Uterus (tissue), 2 donors: ENCODE results near the gene DNAJC15.

Experiments
- POLR2A ChIP-seq, 2 donors: fragments of 450-650 bp; IDR thresholded peaks; one replicate each; pipeline ENCODE4 v1.6.1; 2016; ENCODE audit warnings: antibody characterized with exemption in 2 of 2, mild to moderate bottlenecking in 1 of 2, moderate library complexity in 1 of 2
- TF ChIP-seq, protein P1 (sequence below), 4 experiments: fragments of 200-600 bp in 2 of 4; fragments of 450-650 bp in 2 of 4; sonication (generic) in 2 of 4; IDR thresholded peaks; one replicate each; pipeline ENCODE4 v1.5.1; 2016 to 2019; ENCODE audit warnings: antibody characterized with exemption in 4 of 4, mild to moderate bottlenecking in 2 of 4, moderate library complexity in 1 of 4

DNA sequence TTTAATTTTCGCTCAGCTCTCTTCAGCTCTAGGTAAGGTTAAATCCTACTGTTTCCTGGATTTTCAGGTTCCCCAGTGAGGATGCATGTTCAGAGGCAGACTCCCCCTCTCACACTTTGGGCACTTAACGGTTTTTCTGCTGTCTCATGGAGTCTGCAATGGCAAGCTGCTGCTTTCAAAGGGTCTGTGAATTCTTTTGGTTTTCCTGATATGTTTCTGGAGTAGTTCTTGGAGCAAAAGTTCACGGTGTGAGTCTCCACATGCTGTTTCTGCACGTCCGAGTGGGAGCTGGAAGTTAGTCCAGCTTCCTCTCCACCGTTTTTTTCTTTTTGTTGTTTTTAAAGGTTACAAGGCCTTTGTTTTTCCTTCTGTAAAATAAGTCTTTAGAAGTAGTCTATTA lies 35.4 kb downstream of the DNAJC15 start:
- no peak for TF ChIP-seq POLR2A (IDR thresholded peaks at IDR 0.05)
- TF ChIP-seq, protein P1, sequence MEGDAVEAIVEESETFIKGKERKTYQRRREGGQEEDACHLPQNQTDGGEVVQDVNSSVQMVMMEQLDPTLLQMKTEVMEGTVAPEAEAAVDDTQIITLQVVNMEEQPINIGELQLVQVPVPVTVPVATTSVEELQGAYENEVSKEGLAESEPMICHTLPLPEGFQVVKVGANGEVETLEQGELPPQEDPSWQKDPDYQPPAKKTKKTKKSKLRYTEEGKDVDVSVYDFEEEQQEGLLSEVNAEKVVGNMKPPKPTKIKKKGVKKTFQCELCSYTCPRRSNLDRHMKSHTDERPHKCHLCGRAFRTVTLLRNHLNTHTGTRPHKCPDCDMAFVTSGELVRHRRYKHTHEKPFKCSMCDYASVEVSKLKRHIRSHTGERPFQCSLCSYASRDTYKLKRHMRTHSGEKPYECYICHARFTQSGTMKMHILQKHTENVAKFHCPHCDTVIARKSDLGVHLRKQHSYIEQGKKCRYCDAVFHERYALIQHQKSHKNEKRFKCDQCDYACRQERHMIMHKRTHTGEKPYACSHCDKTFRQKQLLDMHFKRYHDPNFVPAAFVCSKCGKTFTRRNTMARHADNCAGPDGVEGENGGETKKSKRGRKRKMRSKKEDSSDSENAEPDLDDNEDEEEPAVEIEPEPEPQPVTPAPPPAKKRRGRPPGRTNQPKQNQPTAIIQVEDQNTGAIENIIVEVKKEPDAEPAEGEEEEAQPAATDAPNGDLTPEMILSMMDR (IDR thresholded peaks at IDR 0.05), result no peak
